ENCODE measurements around the gene CCDC7.
"Not testable (repeated sequence)": the region's sequence is repeated elsewhere in the genome, so short reads cannot be mapped to it uniquely, and the experiment has no call there.

- TF ChIP-seq ZNF687 (IDR thresholded peaks at IDR 0.05); CTCF (IDR thresholded peaks at IDR 0.05 in 2 of 3, conservative IDR thresholded peaks at IDR 0.05 in 1 of 3; ENCODE audit: control insufficient read depth in 2 of 3, extremely low read depth in 1 of 3, insufficient read depth in 1 of 3, low read depth in 3 of 3, low read length in 3 of 3); SIN3A (IDR thresholded peaks at IDR 0.05; ENCODE audit: low read depth, low read length); SREBF2 (IDR thresholded peaks at IDR 0.05; ENCODE audit: low read length); CHD2 (IDR thresholded peaks at IDR 0.05; ENCODE audit: borderline replicate concordance, low read depth, low read length); RAD21 (IDR thresholded peaks at IDR 0.05; ENCODE audit: insufficient read depth, low read depth, low read length); SPI1 (IDR thresholded peaks at IDR 0.05; ENCODE audit: borderline replicate concordance, insufficient read depth, low read depth, low read length); FOXM1 (IDR thresholded peaks at IDR 0.05; ENCODE audit: low read depth, low read length); ATF7 (IDR thresholded peaks at IDR 0.05; ENCODE audit: low read depth); CHD4 (IDR thresholded peaks at IDR 0.05); SP1 (IDR thresholded peaks at IDR 0.05; ENCODE audit: low read depth, low read length); ZNF24 (IDR thresholded peaks at IDR 0.05): not testable (repeated sequence)
Observed at GRCh38 chr10:32909970-32910369, 464.0 kb downstream of the CCDC7 start.
